Activated CD8-positive, alpha-beta memory T cell treated with anti-CD3 and anti-CD28 coated beads, Interleukin-2, amount 50 U/mL, for 24 hours (primary cell): ENCODE measurements around the gene CMTM2.

Source experiments
- DNase-seq: peaks from one replicate; pipeline ENCODE4 v3.0.0-alpha.2; 2020; ENCODE audit errors: extremely low read depth

The CMTM2 gene, protein sequence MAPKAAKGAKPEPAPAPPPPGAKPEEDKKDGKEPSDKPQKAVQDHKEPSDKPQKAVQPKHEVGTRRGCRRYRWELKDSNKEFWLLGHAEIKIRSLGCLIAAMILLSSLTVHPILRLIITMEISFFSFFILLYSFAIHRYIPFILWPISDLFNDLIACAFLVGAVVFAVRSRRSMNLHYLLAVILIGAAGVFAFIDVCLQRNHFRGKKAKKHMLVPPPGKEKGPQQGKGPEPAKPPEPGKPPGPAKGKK

GRCh38 chr16:66578651-66579531 lies at the start of gene CMTM2:
TSS of gene CMTM2 (plus strand) at chr16:66579463. CDS start at chr16:66579608, 145 bp downstream.
- no peak for DNase-seq

GRCh38 chr16:66529475-66529874 lies 49.8 kb upstream of the CMTM2 start:
- no peak for DNase-seq

- no peak for DNase-seq
Measured at GRCh38 chr16:66534376-66534799, 44.9 kb upstream of the CMTM2 start.

DNA sequence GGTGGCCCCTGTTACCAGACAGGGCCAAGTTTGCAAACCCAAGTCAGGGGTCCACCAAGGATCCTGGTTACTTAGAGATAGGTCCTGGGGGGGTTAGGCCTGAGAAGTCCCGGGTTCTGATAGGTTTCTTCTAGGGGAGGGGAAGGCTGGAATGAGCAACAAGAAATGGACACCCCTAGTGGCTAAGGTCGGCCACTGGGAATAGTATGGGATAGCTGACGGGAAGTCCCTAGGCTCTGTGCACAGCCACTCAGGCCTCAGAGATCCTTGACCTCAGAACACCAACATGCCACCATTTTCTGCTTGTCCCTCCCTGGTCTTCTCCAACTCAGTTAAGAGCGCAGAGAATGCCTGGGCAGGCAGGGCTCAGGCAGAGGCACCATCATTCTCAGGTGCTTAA lies 42.7 kb upstream of the CMTM2 start:
- no peak for DNase-seq

DNA sequence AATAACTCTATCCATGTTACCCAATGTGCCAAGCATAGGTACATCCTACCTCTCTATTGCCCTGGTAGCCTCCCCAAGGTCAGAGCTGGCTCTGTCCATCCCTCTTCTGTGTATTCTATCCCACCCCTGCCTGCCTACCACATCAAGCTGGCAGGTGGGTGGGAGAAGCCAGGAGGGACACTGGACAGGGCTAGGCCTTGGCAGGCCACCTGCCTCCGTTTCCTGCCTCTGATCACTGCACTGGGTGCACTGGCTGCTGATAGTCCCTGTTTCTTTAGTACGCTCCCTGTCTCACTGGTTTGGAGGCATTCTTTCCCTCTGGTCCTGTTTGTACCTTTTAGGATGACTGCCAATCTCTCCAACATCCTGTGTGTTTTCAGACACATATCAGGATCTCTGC lies 42.0 kb upstream of the CMTM2 start:
- DNase-seq: no peak

- DNase-seq: no peak
Measured at GRCh38 chr16:66538910-66539309, 40.4 kb upstream of the CMTM2 start.

- no peak for DNase-seq
Measured at GRCh38 chr16:66539623-66540469, 39.4 kb upstream of the CMTM2 start.

DNA sequence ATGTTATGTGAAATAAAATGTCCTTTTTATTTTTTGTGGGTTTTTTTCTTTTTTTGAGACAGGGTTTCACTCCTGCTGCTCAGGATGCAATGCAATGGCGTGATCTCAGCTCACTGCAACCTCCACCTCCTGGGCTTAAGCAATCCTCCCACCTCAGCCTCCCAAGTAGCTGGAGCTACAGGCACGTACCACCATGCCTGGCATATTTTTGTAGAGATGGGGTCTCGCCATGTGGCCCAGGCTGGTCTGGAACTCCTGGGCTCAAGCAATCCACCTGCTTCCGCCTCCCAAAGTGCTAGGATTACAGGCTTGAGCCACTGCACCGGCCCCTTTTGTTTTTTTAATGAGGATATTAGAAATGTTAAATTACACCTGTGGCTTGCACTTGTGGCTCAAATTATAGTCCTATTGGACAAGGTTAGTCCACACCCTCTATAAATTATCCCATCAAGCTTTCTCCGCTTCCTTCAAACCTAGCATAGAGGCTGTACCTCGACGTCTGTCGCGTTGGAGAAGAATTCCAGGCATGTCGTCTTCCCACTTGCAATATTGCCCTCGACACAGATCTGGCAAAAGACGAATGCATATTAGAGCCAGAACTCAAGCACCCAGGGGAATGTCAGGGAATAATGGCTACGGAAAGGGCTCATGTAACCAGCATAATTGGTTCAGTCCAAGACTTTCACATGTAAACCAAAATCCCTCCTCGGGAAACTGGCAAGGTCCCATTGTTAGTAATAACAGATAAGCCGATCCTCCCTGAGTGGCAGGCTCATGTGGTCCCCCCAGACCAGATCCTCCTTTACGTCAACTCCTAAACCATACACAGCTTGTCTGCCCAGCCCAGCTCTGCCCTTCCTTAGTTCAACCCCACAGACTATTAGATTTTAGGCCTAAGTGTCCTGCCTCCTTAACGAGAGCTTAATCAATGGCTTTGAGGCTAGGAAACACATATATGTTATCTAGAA lies 37.6 kb upstream of the CMTM2 start:
- DNase-seq: no peak

GRCh38 chr16:66542396-66542795 lies 36.9 kb upstream of the CMTM2 start:
- DNase-seq: no peak

DNA sequence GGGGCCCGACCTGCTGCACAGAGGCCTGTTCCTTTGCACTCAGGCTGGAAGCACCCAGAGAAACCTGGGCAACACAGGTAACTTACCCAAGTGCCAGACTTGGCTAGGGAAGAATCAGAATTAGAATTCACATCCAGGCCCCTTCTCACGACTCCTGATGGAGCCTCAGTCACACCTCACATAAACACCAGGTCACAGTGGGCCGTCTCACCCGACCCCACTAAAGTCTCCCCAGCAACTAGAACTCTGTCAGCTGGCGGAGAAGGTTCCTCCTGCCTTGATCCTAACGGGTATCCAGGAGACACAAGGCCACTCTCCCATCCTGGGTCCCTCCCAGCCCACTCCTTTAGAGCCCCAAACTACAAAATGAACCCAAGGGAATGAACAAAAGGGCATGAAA lies 35.7 kb upstream of the CMTM2 start:
- DNase-seq: no peak

- DNase-seq: no peak
Measured at GRCh38 chr16:66544016-66544757, 35.1 kb upstream of the CMTM2 start.

- DNase-seq: no peak
Measured at GRCh38 chr16:66547101-66547989, 31.9 kb upstream of the CMTM2 start.

DNA sequence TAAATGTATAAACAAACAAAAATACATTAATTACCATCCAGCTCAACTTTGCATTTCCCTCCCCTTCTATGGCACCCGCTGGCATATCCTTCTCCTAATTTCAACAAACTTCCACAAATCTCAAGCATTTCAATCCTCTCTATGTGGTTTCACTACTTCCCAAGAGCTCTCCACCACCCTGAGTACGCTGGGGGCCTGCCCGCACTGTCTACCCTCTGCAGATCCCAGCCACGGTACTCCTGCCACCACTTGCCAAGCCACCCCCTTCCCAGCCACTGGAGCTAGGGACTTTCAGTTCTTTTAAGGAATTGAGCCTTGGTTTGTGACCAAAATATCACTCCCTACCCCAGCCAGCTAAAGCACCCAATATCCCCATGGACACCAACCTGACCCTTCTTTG lies 31.2 kb upstream of the CMTM2 start:
- no peak for DNase-seq

- no peak for DNase-seq
Measured at GRCh38 chr16:66548868-66549267, 30.4 kb upstream of the CMTM2 start.

DNA sequence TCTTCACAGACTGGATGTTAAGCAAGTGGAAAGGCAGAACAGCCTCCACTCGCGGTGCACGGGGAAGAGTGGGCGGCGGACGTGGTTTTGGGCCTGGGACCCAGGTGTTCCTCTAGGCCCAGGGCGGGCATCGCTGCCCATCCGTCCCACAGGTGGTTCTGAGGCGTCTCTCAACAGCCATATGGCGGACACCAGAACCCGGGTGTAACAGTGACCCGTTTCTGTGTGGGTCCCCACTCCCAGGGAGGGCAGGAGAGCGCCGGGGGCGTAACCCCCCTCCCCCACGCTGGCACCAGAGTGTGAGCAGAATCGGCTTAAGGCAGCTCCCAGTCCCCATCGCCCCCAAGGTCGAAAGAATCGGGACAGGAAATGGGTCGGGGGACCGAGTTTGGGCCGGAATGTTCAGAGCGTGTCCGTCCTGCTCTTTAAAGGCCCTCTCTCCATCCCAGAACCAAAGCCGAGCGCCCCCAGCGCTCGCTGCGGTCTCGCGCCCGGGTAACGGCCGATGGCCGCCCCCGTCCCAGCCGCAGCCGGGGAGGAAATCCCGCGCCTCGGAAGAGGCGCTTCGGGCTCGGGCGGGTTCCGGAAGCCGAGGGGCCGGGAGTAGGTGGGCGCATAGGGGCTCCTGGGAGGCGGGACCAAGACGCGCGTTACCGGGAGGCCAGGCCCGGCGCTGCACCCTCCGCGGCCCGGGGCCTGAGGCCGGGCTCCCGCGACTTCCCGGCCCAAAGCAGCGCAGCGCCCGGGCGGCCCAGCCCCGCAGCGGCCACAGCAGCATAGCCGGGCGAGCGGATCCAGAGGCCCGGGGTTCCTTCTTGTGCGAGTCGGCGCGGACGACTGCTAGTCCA lies 29.8 kb upstream of the CMTM2 start, which contains the start of gene TK2:
TK2 (minus strand) TSS at position 839 of the 848 bp plus-strand sequence; CDS start at position 778, 61 bp downstream.
- peak; percentile 40 for DNase-seq

DNA sequence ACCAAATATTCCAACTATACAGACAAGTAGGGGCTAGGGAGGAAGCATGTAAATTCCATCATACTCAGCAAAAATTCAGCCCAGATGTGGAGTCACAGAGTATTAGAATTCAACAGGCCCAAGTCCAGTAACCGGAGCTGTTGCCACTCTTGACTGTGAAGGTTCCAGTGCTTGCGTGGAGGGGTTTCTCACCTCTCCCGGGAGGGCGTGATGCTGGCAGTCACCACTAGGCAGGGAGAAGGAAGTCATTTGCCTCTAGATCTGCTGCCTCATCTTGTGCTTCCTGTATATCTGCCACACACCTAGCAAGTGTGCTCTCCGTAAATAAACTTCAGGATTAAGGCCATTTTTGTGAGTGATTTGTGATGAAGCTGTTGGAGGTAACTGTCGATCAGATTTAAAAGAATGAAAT lies 27.9 kb upstream of the CMTM2 start:
- DNase-seq: no peak

GRCh38 chr16:66551788-66552285 lies 27.4 kb upstream of the CMTM2 start:
- no peak for DNase-seq
